DMS153 treated with DMSO at 0.1 percent for 48 hours (cell line): Measurements from ENCODE around the gene CST7.

ENCODE experiments used
- DNase-seq: peaks from one replicate; lab custom pipeline; 2025; ENCODE audit not compliant: unreplicated experiment; lab: John Stamatoyannopoulos, UW

CST7 gene

GRCh38 chr20:24963672-24964505, 14.8 kb downstream of the CST7 start:
- DNase-seq: no peak

GRCh38 chr20:24964506-24964840, 15.4 kb downstream of the CST7 start:
- no peak for DNase-seq

DNA sequence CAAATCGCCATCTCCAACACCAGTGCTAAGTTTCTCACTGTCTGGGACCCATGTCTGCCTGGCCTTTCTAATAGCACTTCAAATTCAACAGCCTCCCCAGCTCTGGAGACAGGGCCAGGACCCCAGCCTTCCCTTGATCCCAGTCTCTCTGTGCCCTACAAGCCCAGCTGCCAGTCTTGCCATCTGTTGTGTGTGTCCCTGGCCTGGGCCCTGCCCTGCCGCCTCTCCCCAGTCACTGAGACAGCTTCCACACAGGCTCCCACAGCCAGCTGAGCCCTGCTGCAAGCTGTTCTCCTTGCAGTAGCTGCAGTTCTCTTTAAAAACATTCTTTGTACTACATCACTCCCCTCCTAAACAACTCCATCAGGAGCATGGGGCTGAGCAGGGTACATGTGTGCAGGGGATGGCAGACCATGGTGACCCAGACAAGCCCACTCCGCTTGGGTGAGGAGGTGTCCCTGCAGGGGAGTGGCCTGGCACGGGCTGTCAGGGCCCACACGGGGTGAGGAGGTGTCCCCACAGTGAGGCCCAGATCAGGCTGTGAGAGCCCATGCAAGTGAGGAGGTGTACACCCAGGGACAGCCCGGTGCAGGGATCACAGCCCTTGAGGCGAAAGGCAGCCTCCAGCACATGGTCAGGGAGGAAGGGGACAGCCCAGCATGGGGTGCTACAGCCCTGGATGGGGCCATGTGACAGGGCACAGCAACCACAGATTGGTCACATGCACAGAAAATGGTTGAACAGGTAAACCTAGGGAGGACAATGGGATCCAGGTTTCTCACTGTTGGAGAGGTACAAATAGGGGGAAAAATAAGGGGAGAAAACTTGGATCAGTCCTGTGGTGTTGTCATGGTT, 16.2 kb downstream of the CST7 start:
- DNase-seq: no peak

DNA sequence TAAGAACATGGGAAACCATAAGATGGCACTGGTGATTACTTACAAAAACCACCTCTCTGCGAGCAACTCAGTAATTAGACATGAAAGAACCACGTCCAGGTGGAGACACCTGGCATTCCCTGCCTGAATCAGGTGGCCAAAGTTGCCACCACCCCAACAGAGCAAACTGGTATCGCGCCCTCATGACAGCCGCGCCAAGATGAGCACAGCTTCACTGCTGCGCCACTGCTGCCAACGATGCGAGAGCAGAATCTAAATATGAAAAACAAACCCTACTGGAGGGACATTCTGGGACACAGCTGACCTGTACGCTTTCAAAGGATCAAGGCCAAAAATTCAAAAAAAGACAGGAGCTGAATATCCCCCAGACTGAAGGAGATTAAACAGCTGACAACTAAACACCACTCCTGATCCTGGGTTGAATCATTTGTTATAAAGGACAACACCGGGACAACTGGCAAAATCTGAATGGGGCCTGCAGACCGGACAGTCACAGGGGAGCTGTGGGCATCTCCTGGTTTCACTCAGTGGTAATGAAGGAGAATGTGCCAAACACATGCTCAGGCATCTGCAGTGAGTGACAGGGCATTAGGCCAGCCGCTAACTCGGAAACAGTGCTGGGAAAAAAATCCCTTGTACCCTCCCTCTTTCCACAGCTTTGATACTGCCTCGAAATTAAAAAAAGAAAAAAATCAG, 17.4 kb downstream of the CST7 start:
- DNase-seq: no peak

GRCh38 chr20:24968278-24968800, 19.3 kb downstream of the CST7 start:
- DNase-seq: no peak

DNA sequence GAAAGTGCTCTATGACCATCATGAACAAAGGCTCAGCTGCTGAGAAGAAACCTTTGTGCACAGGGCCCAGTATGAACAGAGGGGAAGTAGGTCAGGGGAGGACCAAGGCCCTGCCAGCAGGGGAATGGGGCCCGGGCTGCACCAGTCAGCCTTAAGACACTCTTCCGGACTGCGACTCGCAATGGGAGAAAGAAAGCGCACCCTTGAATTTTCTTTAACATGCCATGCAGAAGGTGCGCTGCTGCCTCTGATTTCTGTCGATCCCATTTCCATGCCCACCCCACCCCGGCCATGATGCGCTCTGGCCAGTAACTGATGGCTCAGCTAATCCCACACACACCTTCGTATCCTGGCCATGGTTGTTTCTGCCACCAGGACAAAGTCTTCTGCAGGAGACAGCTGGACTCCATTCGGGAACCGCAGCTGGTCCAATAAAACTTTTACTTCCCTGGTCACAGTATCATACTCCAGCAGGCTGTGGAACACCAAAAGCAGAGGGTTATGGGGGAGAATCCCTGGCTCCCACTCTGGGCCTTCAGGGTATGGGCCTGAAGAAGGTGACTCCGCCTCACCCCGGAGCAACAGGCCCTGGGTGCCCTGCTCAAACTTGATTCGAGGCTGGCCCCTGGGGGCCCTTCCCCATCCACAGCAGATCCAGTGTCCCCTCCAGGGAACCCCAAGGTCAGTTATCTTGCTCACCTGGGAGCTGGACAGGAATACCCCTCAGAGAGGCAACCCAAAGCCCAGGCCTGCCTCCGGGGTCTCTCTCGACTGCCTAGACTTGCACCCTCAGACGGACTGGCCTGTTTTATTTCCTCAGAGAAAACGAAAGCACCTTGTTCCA, 20.3 kb downstream of the CST7 start:
- DNase-seq: no peak

DNA sequence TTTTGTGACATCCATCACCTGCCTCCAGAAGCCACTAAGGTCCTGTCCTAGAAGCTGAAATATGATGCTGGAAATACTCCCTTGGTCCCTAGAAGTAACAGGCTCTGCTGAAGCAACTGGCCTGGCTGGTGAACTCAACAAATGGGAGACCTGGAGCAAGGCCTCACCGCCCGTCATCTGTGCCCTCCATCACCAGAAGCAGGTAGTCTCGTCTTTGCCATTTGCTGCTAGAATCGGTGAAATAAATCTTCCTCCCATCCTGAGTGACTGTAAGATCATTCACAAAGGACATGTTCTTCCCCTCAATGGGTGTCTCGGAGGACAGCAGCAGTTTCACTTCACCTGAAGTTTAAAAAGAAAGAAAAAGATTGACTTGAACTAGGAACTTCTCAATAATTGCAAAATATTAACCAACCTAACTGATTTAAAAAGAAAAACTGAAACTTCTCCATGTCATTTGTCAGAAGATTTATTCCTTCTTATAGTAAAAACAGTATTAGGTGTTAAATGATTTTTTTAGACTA, 21.0 kb downstream of the CST7 start:
- no peak for DNase-seq

DNA sequence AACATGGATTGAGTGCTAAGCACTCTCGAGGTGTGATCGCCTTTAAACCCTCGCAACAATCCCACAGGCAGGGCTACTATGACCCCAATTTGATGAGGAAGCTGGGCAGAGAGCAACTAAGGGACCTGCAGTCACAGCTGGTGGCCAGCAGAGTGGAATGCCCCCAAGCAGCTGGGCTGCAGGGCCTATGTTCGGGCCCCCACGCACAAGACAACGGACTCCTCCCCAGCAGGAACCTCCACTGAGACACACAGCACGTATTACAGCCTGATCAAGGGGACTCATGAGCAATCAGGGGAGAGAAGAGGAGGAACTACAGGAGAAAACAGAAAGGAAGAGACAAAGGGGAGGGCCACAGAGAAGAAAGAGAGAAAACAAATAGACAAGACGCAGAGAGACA, 21.7 kb downstream of the CST7 start:
- DNase-seq: no peak

DNA sequence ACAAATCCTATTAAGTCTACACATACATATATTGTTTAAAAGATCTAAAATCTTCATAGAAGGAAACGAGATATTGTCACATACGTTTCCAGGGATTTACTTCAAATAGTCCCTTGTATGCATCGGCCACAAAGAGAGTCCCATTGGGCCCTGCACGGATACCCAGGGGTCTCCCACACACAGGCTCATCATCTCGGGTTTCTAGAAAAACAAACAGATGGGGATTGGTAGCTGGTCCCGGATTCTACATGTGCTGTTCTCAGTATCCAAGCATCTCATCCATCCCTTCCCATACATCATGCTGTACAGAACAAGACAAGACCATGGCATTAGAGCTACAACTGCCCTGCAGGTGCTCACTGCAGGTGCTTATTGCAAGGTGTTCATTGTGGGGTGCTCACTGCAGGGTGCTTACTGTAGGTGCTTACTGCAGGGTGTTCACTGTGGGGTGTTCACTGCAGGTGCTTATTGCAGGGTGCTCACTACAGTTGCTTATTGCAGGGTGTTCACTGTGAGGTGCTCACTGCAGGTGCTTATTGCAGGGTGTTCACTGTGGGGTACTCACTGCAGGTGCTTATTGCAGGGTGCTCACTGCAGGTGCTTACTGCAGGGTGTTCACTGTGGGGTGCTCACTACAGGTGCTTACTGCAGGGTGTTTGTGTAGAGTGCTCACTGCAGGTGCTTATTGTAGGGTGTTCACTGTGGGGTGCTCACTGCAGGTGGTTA, 22.5 kb downstream of the CST7 start:
- no peak for DNase-seq

GRCh38 chr20:24972341-24972740, 23.3 kb downstream of the CST7 start:
- DNase-seq: no peak

- no peak for DNase-seq
These were observed 28.3 kb downstream of the CST7 start for GRCh38 chr20:24977336-24977735.

GRCh38 chr20:24977797-24978196, 28.7 kb downstream of the CST7 start:
- DNase-seq: no peak

- no peak for DNase-seq
These were observed 29.4 kb downstream of the CST7 start for GRCh38 chr20:24978513-24978912.

GRCh38 chr20:24979036-24979960, 30.2 kb downstream of the CST7 start:
- DNase-seq: no peak

GRCh38 chr20:24980291-24981053, 31.4 kb downstream of the CST7 start:
- no peak for DNase-seq

DNA sequence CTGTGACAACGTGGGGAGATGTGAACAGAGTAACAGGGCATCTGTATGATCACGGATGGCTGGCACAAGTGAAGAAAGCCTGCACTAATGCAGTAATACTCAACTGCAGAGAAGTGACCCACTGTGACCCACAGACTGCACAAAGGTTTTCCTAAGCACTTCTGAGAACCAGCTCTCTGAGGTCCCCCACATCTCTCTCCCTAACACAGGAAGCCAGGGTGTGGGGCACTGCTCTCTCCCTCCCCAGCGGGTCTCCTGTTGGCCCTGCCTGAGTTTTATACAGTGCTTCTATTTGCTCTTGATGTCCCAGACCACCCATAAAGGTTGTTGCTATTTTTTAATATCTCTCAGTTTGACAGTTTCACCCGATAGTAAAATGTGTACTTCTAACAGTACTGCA, 32.2 kb downstream of the CST7 start:
- no peak for DNase-seq

DNA sequence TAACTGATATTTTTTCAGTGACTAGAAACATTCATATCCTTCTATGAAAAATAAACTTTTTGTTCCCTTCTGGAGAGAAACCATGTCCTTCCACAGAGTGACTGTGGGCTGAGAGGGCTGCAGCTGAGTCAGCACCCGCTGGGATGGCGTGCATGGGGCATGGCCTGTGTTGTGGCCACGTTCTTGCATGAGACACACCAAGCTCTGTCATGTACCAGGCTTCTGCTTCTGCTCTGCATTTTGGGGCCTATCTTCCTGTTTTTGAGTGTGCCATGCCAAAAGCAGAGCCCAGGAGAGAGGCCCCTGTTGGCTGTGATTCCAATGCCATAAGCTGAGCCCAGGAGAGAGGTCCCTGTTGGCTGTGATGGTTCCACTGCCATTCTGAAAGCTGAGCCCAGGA, 32.7 kb downstream of the CST7 start:
- no peak for DNase-seq

DNA sequence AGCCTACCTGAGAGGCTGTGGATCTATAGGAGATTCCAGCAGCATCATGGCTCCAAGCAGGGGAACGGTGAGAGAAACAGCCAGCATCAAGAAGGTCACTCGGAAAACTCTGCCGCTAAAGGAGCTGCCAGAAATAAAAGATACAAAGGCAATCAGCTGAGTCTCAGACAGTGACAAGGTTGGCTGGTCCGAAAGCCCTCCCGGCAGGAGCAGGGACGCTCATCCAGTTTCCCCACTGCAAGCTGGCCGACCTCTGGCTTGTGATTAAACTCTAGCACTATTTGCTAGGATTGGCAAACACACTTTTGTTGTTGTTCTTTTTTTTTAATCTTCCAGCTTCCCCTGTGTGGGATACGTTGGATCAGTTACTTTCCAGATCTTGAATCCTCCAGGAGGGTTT, 34.8 kb downstream of the CST7 start:
- DNase-seq: no peak
